Neural crest cell (in vitro differentiated cells): ENCODE measurements around the gene APLF. TPM values are rescaled to one million over a fixed set of nuclear protein-coding genes. Genes with fewer than 3 reads are reported as not detected.

ENCODE experiments used
- DNase-seq: peaks from one replicate; pipeline ENCODE4 v3.0.0; 2021; ENCODE audit warnings: low read depth, mixed read lengths, low spot score
- H3K27ac Mint-ChIP-seq: one replicate; pipeline ENCODE4 v1.8.0; 2021; ENCODE audit warnings: mild to moderate bottlenecking, mixed read lengths; ENCODE audit not compliant: unreplicated experiment
- H3K27me3 Mint-ChIP-seq: 2 replicates; pipeline ENCODE4 v1.8.0; 2021; ENCODE audit warnings: low read depth, mild to moderate bottlenecking, mixed read lengths
- H3K36me3 Mint-ChIP-seq: 2 replicates; pipeline ENCODE4 v1.8.0; 2021; ENCODE audit warnings: low read depth, mild to moderate bottlenecking, mixed read lengths
- H3K4me1 Mint-ChIP-seq: 2 replicates; pipeline ENCODE4 v1.8.0; 2021; ENCODE audit warnings: mixed read lengths
- H3K4me3 Mint-ChIP-seq: one replicate; pipeline ENCODE4 v1.8.0; 2021; ENCODE audit warnings: mild to moderate bottlenecking, mixed read lengths
- H3K9me3 Mint-ChIP-seq: 2 replicates; pipeline ENCODE4 v1.8.0; 2021; ENCODE audit warnings: mixed read lengths
- CTCF ChIP-seq: fragments of 200-600 bp; sonication (generic); conservative IDR thresholded peaks from 2 replicates; pipeline ENCODE4 v1.5.0; 2021; ENCODE audit warnings: antibody characterized with exemption, mild to moderate bottlenecking
- total RNA-seq: library from RNA; stranded (reverse); gene quantifications from 2 replicates; pipeline ENCODE4 v1.2.1, GENCODE V29; 2021

APLF gene
- total RNA-seq, 1 donor from 2014 or later = 6.9 TPM

GRCh38 chr2:68447118-68447517 lies 20.3 kb upstream of the APLF start:
- no peak overlapping the region for H3K4me3 Mint-ChIP-seq
- H3K9me3 Mint-ChIP-seq = peaks cover 4% of the 10 kb centered on the region
- H3K4me1 Mint-ChIP-seq = no peaks in the 10 kb centered on the region
- H3K27ac Mint-ChIP-seq = no peak overlapping the region
- TF ChIP-seq CTCF = no peak
- no peak for DNase-seq
- H3K36me3 Mint-ChIP-seq = no peaks in the 10 kb centered on the region
- peaks cover 14% of the 10 kb centered on the region for H3K27me3 Mint-ChIP-seq

DNA sequence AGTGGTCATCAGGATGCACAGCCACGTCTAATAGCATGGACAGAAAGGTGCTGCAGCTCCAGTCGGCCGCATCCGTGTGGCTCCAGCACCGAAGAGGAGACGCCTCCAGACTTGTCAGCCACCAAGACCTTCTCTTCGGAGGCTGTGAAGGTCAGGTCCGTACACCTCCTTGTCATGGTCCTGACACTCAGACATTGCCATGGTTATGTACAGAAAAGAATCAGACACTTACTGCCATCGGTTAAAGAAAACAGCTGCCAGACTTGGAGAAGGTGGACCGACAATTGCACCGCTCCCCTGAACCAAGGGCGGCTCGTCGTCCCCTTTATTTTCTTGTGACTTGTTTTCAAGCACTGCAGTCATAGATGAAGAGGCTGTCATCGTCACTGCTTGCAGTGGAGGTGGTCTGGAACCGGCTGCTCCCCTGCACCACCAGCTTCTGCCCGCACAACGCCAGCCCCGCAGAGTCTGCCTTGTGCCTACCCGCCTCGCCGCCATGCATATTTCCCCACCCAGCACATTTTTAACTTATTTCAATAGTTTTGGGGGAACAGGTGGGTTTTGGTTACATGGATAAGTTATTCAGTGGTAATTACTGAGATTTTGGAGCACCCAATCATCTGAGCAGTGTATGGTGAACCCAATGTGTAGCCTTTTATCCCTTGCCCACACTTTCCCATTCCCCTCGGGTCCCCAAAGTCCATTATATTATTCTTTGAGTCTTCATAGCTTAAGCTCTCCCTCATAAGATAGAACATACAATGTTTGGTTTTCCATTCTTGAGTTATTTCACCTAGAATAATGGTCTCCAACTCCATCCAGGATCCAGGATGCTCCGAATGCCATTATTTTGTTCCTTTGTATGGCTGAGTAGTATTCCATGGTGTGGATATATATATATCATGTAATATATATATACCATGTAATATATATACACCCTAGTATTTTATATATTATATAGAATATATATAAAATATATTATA lies 18.4 kb upstream of the APLF start:
- H3K27ac Mint-ChIP-seq = no peak overlapping the region
- peaks cover 4% of the 10 kb centered on the region for H3K9me3 Mint-ChIP-seq
- peak overlapping the region; percentile 14 for H3K4me3 Mint-ChIP-seq
- TF ChIP-seq CTCF = no peak
- H3K4me1 Mint-ChIP-seq = no peaks in the 10 kb centered on the region
- H3K36me3 Mint-ChIP-seq = no peaks in the 10 kb centered on the region
- no peak for DNase-seq
- H3K27me3 Mint-ChIP-seq = peaks cover 7% of the 10 kb centered on the region

DNA sequence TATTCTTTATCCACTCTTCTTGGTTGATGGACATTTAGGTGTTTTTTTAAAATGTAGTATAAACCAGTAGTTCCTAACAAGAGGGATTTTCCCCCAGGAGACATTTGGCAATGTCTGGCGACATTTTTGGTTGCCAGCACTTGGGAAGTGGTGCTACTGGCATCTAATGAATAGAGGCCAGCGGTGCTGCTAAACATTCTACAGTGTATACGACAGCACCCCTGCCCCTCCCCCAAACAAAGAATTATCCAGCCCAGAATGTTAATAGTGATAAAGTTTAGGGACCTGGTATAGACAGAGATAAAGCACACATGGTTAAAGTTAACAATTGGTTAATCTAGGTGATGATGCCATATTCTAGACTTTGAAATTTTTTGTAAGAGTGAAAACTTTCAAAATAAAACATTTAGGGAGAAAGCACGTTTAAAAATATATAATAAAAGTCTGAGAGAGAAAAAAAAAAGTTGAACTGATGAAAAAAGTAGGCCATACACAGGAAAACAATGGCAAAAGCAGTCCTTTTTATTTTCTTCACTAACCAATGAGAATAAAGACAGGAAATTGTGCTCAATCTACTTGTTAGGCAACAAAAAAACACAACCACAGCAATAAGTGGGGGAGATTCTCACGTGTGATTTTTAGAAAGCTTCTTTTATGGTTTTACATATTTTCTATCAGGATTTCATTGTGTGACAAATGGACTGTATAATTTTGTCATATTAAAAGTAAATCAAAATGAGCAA lies 15.1 kb upstream of the APLF start:
- no peaks in the 10 kb centered on the region for H3K27me3 Mint-ChIP-seq

DNA sequence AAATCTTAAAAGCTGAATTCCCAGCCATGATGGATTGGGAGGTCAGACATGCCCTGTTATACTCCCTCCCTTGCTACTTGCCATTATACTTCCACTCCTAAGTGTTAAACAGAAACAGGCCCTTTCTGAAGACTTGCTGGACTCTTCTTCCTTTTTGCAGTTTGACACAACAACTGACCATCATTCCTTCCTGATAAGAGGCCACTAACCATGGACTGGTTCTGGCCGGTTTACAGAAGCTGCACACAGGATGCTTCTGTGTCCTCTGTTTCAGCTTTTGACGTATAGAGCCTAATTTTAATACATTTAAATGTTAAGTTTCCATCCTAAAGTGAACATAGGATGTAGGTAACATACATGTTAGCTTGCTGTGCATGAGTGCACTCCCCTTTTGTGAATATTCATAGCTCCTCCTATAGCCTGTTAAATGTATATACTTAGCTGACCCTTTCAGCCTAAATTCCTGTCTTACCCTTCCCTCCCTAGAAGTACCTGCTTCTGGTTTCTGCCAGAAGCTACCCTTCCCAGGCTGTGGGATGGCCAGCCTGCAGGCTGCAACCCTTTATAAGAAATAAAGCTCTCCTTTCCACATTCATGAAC lies 13.5 kb upstream of the APLF start:
- Mint-ChIP-seq H3K27ac (no peak overlapping the region), H3K36me3 (no peaks in the 10 kb centered on the region), H3K4me1 (no peaks in the 10 kb centered on the region), H3K9me3 (peaks cover 4% of the 10 kb centered on the region), H3K27me3 (no peaks in the 10 kb centered on the region), H3K4me3 (no peak overlapping the region)
- no peak for TF ChIP-seq CTCF
- no peak for DNase-seq

More for the DNA sequence above, 15.1 kb upstream of the APLF start:
- no peak for DNase-seq
- H3K9me3 Mint-ChIP-seq = peaks cover 4% of the 10 kb centered on the region
- H3K4me3 Mint-ChIP-seq = no peak overlapping the region
- H3K36me3 Mint-ChIP-seq = no peaks in the 10 kb centered on the region
- no peaks in the 10 kb centered on the region for H3K4me1 Mint-ChIP-seq
- no peak overlapping the region for H3K27ac Mint-ChIP-seq
- TF ChIP-seq CTCF = no peak

- no peaks in the 10 kb centered on the region for H3K27me3 Mint-ChIP-seq
Measured at GRCh38 chr2:68454719-68455118, 12.7 kb upstream of the APLF start.

More at GRCh38 chr2:68454719-68455118, 12.7 kb upstream of the APLF start:
- H3K4me3 Mint-ChIP-seq = no peak overlapping the region
- H3K9me3 Mint-ChIP-seq = no peaks in the 10 kb centered on the region
- no peak overlapping the region for H3K27ac Mint-ChIP-seq
- H3K36me3 Mint-ChIP-seq = no peaks in the 10 kb centered on the region
- TF ChIP-seq CTCF = no peak
- H3K4me1 Mint-ChIP-seq = no peaks in the 10 kb centered on the region
- no peak for DNase-seq
